Endothelial cell of umbilical vein (primary cell): ENCODE measurements around the gene SLC27A4. TPM values are rescaled to one million over a fixed set of nuclear protein-coding genes. Genes with fewer than 3 reads are reported as not detected.

Source experiments
- BruUV-seq: library from RNA; stranded (reverse); fragments of 400-500 nt; replicated peaks from 2 replicates; lab custom pipeline; 2021; lab: Mats Ljungman, UMichigan
- CTCF ChIA-PET: fragments of 300-600, 350-600 bp; sonication (Branson Sonifier 250); formaldehyde crosslinking; loops from one replicate; lab custom pipeline; 2021; ENCODE audit warnings: antibody characterized with exemption, inconsistent platforms; lab: Charles Lee
- POLR2A ChIA-PET: fragments of 300-600, 350-600 bp; sonication (Branson Sonifier 250); formaldehyde crosslinking; loops from one replicate; lab custom pipeline; 2021; ENCODE audit warnings: antibody characterized with exemption, inconsistent platforms; lab: Charles Lee
- DNase-seq: peaks from one replicate; pipeline ENCODE4 v3.0.0-alpha.2; 2011; ENCODE audit warnings: low read depth, low spot score
- FAIRE-seq: peaks from 2 replicates; lab custom pipeline; 2011; peaks lifted over from hg19 to GRCh38; lab: Jason Lieb, UNC
- H2AFZ ChIP-seq: 2 replicates; pipeline ENCODE4 v1.6.0; 2012; ENCODE audit warnings: low read depth, low read length, control low read depth, inconsistent platforms
- H3K27ac ChIP-seq: 2 replicates; pipeline ENCODE4 v1.5.1; 2011; ENCODE audit warnings: low read depth, mild to moderate bottlenecking, control low read depth, low read length, moderate library complexity; ENCODE audit not compliant: insufficient read depth
- H3K27me3 ChIP-seq, 2 experiments: 2 replicates each; pipeline versions ENCODE4 v1.6.0 to v1.6.1; 2011; ENCODE audit warnings: low read length in 2 of 2, mixed read lengths in 1 of 2; ENCODE audit not compliant: control insufficient read depth in 2 of 2, insufficient read depth in 2 of 2
- H3K36me3 ChIP-seq, 2 experiments: 2 replicates in 1 of 2; 3 replicates in 1 of 2; pipeline ENCODE4 v1.5.1; 2011; ENCODE audit warnings: low read length in 2 of 2, mild to moderate bottlenecking in 1 of 2, moderate library complexity in 1 of 2; ENCODE audit not compliant: control insufficient read depth in 2 of 2, insufficient read depth in 2 of 2; ENCODE audit errors: extremely low read depth in 1 of 2
- H3K4me1 ChIP-seq: 3 replicates; pipeline ENCODE4 v1.5.1; 2011; ENCODE audit warnings: mild to moderate bottlenecking, low read length; ENCODE audit not compliant: control insufficient read depth, insufficient read depth; ENCODE audit errors: extremely low read depth
- H3K4me2 ChIP-seq: 2 replicates; pipeline ENCODE4 v1.6.1; 2011; ENCODE audit warnings: low read length, control low read depth, mixed read lengths; ENCODE audit not compliant: insufficient read depth
- H3K4me3 ChIP-seq, 3 experiments: fragments of 200-600 bp in 1 of 3; sonication (generic), shearing (Covaris generic) in 1 of 3; replicated peaks in 1 of 3; 2 replicates each; pipeline ENCODE4 v1.5.1; 2011 to 2016; ENCODE audit warnings: control low read depth in 3 of 3, low read length in 3 of 3, mild to moderate bottlenecking in 2 of 3, inconsistent platforms in 1 of 3, low read depth in 1 of 3, moderate library complexity in 1 of 3; ENCODE audit not compliant: insufficient read depth in 1 of 3
- H3K79me2 ChIP-seq: 2 replicates; pipeline ENCODE4 v1.6.0; 2012; ENCODE audit warnings: low read length, inconsistent platforms; ENCODE audit not compliant: control insufficient read depth, insufficient read depth
- H3K9ac ChIP-seq: replicated peaks from 2 replicates; pipeline ENCODE3; 2011; ENCODE audit warnings: low read length, control low read depth; ENCODE audit not compliant: insufficient read depth; ENCODE audit errors: extremely low read depth
- H3K9me1 ChIP-seq: replicated peaks from 3 replicates; pipeline ENCODE4 v1.6.0; 2011; ENCODE audit warnings: mild to moderate bottlenecking, low read length; ENCODE audit not compliant: control insufficient read depth, insufficient read depth; ENCODE audit errors: extremely low read depth
- H3K9me3 ChIP-seq: replicated peaks from 2 replicates; pipeline ENCODE4 v1.5.1; 2012; ENCODE audit warnings: low read length, inconsistent platforms; ENCODE audit not compliant: control insufficient read depth, insufficient read depth
- H4K20me1 ChIP-seq: replicated peaks from 2 replicates; pipeline ENCODE3; 2011; ENCODE audit warnings: mild to moderate bottlenecking, low read length; ENCODE audit not compliant: control insufficient read depth, insufficient read depth; ENCODE audit errors: extremely low read depth
- FOS ChIP-seq: IDR thresholded peaks from 2 replicates; pipeline ENCODE4 v1.6.1; 2011; ENCODE audit warnings: mild to moderate bottlenecking, low read length, moderate library complexity, borderline replicate concordance; ENCODE audit not compliant: insufficient read depth
- GATA2 ChIP-seq: IDR thresholded peaks from 2 replicates; pipeline ENCODE4 v1.7.0; 2011; ENCODE audit warnings: low read depth, mild to moderate bottlenecking, moderate library complexity, mixed read lengths, low read length; ENCODE audit not compliant: insufficient read length, insufficient read depth
- POLR2A ChIP-seq: IDR thresholded peaks from 2 replicates; pipeline ENCODE4 v1.6.1; 2012; ENCODE audit warnings: low read depth, mild to moderate bottlenecking, control low read depth, low read length
- dilution Hi-C: fragments of 300-500 bp; cut with MboI; formaldehyde crosslinking; loops from one replicate; pipeline ENCODE4 v1.15.0; 2019; ENCODE audit warnings: low sequenced_read_pairs; ENCODE audit not compliant: extremely low pct_ligation_motif_present
- intact Hi-C: fragments of 100-400 bp; cut with micrococcal nuclease; formaldehyde crosslinking; loops from one replicate; pipeline ENCODE4 v1.10.0; 2022
- polyA plus RNA-seq, 4 experiments: library from polyadenylated mRNA; depleted of rRNA in 3 of 4; stranded (reverse) in 3 of 4; unstranded in 1 of 4; fragments of >200 nt; gene quantifications; 2 replicates each; pipeline versions ENCODE4 v1.2.1 to v1.2.3, GENCODE V29; 2011 to 2012; ENCODE audit warnings: missing spikeins in 1 of 4
- total RNA-seq: library from RNA; stranded (reverse); gene quantifications from 2 replicates; pipeline ENCODE4 v1.2.3, GENCODE V29; 2021
- TF ChIP-seq, protein P1 (sequence below), 2 donors: IDR thresholded peaks; 1 replicate in 1 of 2; 2 replicates in 1 of 2; pipeline ENCODE4 v1.5.1; 2011; ENCODE audit warnings: low read length in 2 of 2, mild to moderate bottlenecking in 2 of 2, moderate library complexity in 2 of 2, control low read depth in 1 of 2, inconsistent platforms in 1 of 2, low read depth in 1 of 2; ENCODE audit not compliant: insufficient read depth in 1 of 2; ENCODE audit errors: extremely low read depth in 1 of 2

SLC27A4 gene
- total and polyA plus RNA-seq, 2 donors (not counting 3 experiments of a cell fraction or from before 2014, with no cell fraction given) = 29.9 to 35.0 TPM

DNA sequence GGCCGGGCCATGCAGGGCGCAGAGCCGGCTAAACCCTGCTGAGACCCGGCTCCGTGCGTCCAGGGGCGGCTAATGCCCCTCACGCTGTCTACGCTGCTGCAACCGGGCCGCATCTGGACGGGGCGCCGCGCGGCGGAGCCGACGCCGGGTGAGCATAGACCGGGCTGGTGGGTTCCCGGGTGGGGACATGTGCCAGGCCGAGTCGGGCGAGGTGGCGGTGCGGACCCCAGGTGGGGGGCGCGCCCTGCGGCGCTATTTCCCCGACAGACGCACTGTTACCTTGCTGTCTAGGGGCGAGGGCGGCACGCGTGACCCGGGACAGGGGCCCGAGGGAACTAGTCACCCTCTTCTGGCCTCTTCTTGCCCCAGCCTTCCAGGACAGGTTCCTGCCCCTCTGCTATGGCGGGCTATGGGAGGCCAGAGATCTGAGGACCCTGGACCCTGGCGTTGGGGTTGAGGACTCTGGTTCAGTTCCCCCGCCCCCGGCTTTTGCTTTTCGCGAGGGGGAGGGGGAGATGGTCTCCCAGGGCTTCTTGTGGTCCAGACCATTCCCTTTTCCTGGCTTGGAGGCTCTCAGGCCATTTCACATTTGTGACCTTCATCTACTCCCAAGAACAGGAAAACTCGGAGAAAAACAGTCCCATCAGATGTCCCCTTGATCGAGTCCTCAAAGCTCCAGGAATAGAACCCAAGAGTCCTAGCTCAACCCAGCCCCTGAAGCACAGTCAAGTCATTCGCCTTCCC is 536 bp downstream of the SLC27A4 start:
- intact Hi-C loops (loop anchor here (1.0 to 5.0 kb wide), 5 partner anchors 19 to 159 kb away; partner anchors contain the start of genes COQ4 and TRUB2), dilution Hi-C loops (no loop called here)
- Histone ChIP-seq H4K20me1 (no peaks in the 10 kb centered on the region), H3K27me3 (no peaks in the 10 kb centered on the region), H3K36me3 (peaks cover 2 to 23% of the 10 kb centered on the region in 2 experiments), H2AFZ (peak overlapping the region; percentile 86), H3K9me3 (no peaks in the 10 kb centered on the region), H3K4me2 (peak overlapping the region; percentile 96), H3K4me1 (peaks cover 7% of the 10 kb centered on the region), H3K9ac (peak overlapping the region; percentile 48), H3K4me3 (peak overlapping the region; percentile 57 to 79 (median 78)), H3K27ac (no peak overlapping the region), H3K79me2 (peaks cover 6% of the 10 kb centered on the region), H3K9me1 (no peaks in the 10 kb centered on the region)
- DNase-seq (peak; percentile 28), FAIRE-seq (peak; percentile 21)
- ChIA-PET CTCF (interaction anchor here (0.7 to 1.7 kb wide), 35 partner anchors 9 to 160 kb away, joined by 3 to 48 read pairs (median 5); partner anchors contain the start of genes CERCAM, GOLGA2, SWI5 and URM1), POLR2A (no interaction called here)
- TF ChIP-seq FOS (no peak), GATA2 (no peak)
- no TSS peak for BruUV-seq

DNA sequence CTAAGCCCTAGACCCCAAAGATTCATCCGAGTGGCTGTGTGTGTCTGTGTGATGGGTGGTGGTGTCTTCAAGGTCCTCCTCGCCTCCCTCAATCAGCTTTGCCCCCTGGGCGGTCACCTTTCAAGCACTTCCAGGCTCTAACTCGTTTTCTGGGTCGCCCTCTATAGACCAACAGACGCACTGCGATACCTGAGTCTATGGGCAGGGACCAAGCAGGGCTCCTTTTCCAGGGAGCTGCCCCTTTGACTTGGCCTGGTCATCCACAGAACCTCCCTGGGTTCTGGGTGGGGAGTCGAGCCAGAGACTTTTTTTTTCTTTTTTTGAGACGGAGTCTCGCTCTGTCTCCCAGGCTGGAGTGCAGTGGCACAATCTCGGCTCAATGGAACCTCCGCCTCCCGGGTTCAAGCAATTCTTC is 1.1 kb downstream of the SLC27A4 start:
- Histone ChIP-seq H3K4me2 (peak overlapping the region; percentile 96), H3K9me3 (no peaks in the 10 kb centered on the region), H3K4me3 (peak overlapping the region; percentile 57 to 79 (median 78)), H4K20me1 (no peaks in the 10 kb centered on the region), H3K4me1 (peaks cover 7% of the 10 kb centered on the region), H3K9ac (peak overlapping the region; percentile 48), H3K9me1 (no peaks in the 10 kb centered on the region), H3K27ac (no peak overlapping the region), H3K79me2 (peaks cover 6% of the 10 kb centered on the region), H3K36me3 (peaks cover 2 to 23% of the 10 kb centered on the region in 2 experiments), H2AFZ (peak overlapping the region; percentile 86), H3K27me3 (no peaks in the 10 kb centered on the region)
- dilution Hi-C loops = no loop called here
- FAIRE-seq = peak; percentile 93
- intact Hi-C loops = loop anchor here (1.0 to 5.0 kb wide), 3 partner anchors 21 to 159 kb away; no protein-coding TSS in a partner anchor
- ChIA-PET POLR2A (no interaction called here), CTCF (interaction anchor here (0.6 to 1.7 kb wide), 40 partner anchors 8 to 160 kb away, joined by 3 to 48 read pairs (median 5); partner anchors contain the start of genes CERCAM, GOLGA2, SWI5 and URM1)
- peak; percentile 73 for DNase-seq
- BruUV-seq = TSS peak; percentile 15
- no peak for TF ChIP-seq POLR2A
- TF ChIP-seq, protein P1, sequence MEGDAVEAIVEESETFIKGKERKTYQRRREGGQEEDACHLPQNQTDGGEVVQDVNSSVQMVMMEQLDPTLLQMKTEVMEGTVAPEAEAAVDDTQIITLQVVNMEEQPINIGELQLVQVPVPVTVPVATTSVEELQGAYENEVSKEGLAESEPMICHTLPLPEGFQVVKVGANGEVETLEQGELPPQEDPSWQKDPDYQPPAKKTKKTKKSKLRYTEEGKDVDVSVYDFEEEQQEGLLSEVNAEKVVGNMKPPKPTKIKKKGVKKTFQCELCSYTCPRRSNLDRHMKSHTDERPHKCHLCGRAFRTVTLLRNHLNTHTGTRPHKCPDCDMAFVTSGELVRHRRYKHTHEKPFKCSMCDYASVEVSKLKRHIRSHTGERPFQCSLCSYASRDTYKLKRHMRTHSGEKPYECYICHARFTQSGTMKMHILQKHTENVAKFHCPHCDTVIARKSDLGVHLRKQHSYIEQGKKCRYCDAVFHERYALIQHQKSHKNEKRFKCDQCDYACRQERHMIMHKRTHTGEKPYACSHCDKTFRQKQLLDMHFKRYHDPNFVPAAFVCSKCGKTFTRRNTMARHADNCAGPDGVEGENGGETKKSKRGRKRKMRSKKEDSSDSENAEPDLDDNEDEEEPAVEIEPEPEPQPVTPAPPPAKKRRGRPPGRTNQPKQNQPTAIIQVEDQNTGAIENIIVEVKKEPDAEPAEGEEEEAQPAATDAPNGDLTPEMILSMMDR (IDR thresholded peaks at IDR 0.05; ENCODE audit: extremely low read depth in 1 of 2, insufficient read depth in 1 of 2, low read depth in 1 of 2, low read length in 2 of 2) = peak; percentile 56 to 68
